Measurements from ENCODE around the gene FBN3.

FBN3 gene

GRCh38 chr19:8020681-8021080 lies 128.7 kb downstream of the FBN3 start:
- no peaks in the 10 kb centered on the region for H3F3A ChIP-seq (ENCODE audit: insufficient read depth, low read length)
- H3K27ac ChIP-seq (ENCODE audit: low read depth, low read length, poor library complexity, severe bottlenecking), result no peak overlapping the region
- no peak overlapping the region for H3K4me2 ChIP-seq (ENCODE audit: low read length)
- H3K79me2 ChIP-seq (ENCODE audit: insufficient read depth, low read length), result no peaks in the 10 kb centered on the region
- H3K4me3 ChIP-seq (ENCODE audit: low read depth, low read length, poor library complexity, severe bottlenecking), result no peak overlapping the region
- H3K9me3 ChIP-seq (ENCODE audit: low read length), result no peaks in the 10 kb centered on the region
- no peak overlapping the region for H3K9ac ChIP-seq (ENCODE audit: low read length)
- no peaks in the 10 kb centered on the region for H3K27me3 ChIP-seq (ENCODE audit: insufficient read depth, low read length)
- no peak for TF ChIP-seq CTCF (IDR thresholded peaks at IDR 0.05; ENCODE audit: low read length)
- TF ChIP-seq EZH2 (IDR thresholded peaks at IDR 0.05; ENCODE audit: borderline replicate concordance, low read length), result no peak
- H3K36me3 ChIP-seq (ENCODE audit: insufficient read depth, low read length), result no peaks in the 10 kb centered on the region
- H4K20me1 ChIP-seq (ENCODE audit: insufficient read depth, low read length), result no peaks in the 10 kb centered on the region
- H3K9me2 ChIP-seq (ENCODE audit: low read depth, low read length), result no peaks in the 10 kb centered on the region
- no peak overlapping the region for H2AFZ ChIP-seq (ENCODE audit: low read length)
- H3K4me1 ChIP-seq (ENCODE audit: insufficient read depth, low read length, severe bottlenecking), result peaks cover 14% of the 10 kb centered on the region

GRCh38 chr19:8017808-8018207 lies 131.6 kb downstream of the FBN3 start:
- H3K9ac ChIP-seq (ENCODE audit: low read length), result peak overlapping the region; percentile 24; the same call in 1 of the 2 replicates
- H3K36me3 ChIP-seq (ENCODE audit: insufficient read depth, low read length), result no peaks in the 10 kb centered on the region
- peaks cover 14% of the 10 kb centered on the region for H3K4me1 ChIP-seq (ENCODE audit: insufficient read depth, low read length, severe bottlenecking)
- H3K9me3 ChIP-seq (ENCODE audit: low read length), result no peaks in the 10 kb centered on the region
- peak overlapping the region; percentile 23; the same call in 1 of the 2 replicates for H3K4me2 ChIP-seq (ENCODE audit: low read length)
- no peak overlapping the region for H3K27ac ChIP-seq (ENCODE audit: low read depth, low read length, poor library complexity, severe bottlenecking)
- H3K27me3 ChIP-seq (ENCODE audit: insufficient read depth, low read length), result no peaks in the 10 kb centered on the region
- H4K20me1 ChIP-seq (ENCODE audit: insufficient read depth, low read length), result no peaks in the 10 kb centered on the region
- H3K79me2 ChIP-seq (ENCODE audit: insufficient read depth, low read length), result no peaks in the 10 kb centered on the region
- peak overlapping the region; percentile 96; the same call in 1 of the 2 replicates for H2AFZ ChIP-seq (ENCODE audit: low read length)
- no peak for TF ChIP-seq EZH2 (IDR thresholded peaks at IDR 0.05; ENCODE audit: borderline replicate concordance, low read length)
- peak; percentile 76 for TF ChIP-seq CTCF (IDR thresholded peaks at IDR 0.05; ENCODE audit: low read length)
- H3F3A ChIP-seq (ENCODE audit: insufficient read depth, low read length), result no peaks in the 10 kb centered on the region
- no peaks in the 10 kb centered on the region for H3K9me2 ChIP-seq (ENCODE audit: low read depth, low read length)
- no peak overlapping the region for H3K4me3 ChIP-seq (ENCODE audit: low read depth, low read length, poor library complexity, severe bottlenecking)

Data from OCI-LY1 (cell line).